IMR-90 (cell line): ENCODE measurements around the gene TMA7. TPM values are rescaled to one million over a fixed set of nuclear protein-coding genes. Genes with fewer than 3 reads are reported as not detected.

Experiments used
- ATAC-seq: fragments of 200-7000 bp; cut with Tn5 transposase; 2 replicates; pipeline ENCODE4 v1.9.1; 2020; ENCODE audit warnings: low read depth, mild to moderate bottlenecking, moderate library complexity
- BruUV-seq: library from RNA; stranded (reverse); fragments of 400-500 nt; replicated peaks from 2 replicates; lab custom pipeline; 2021; lab: Mats Ljungman, UMichigan
- CTCF ChIA-PET: fragments of 300-600 bp; formaldehyde crosslinking; extraction: SDS; loops from one replicate; lab custom pipeline; 2021; ENCODE audit warnings: antibody characterized with exemption; lab: Yijun Ruan, JAX
- POLR2A ChIA-PET: fragments of 300-600 bp; sonication (Branson Sonifier 250); formaldehyde crosslinking; loops from one replicate; lab custom pipeline; 2022; ENCODE audit warnings: antibody characterized with exemption; ENCODE audit not compliant: unreplicated experiment; lab: Charles Lee
- DNase-seq: peaks from one replicate; pipeline ENCODE4 v3.0.0; 2013
- H2AFZ ChIP-seq: replicated peaks from 2 replicates; pipeline ENCODE3; 2013; ENCODE audit warnings: low read length, mild to moderate bottlenecking; ENCODE audit not compliant: poor library complexity
- H2AK5ac ChIP-seq: 2 replicates; pipeline ENCODE4 v1.6.1; 2013; ENCODE audit warnings: low read depth, low read length, inconsistent platforms
- H2AK9ac ChIP-seq: replicated peaks from 2 replicates; pipeline ENCODE3; 2013; ENCODE audit warnings: mild to moderate bottlenecking, low read depth, low read length, moderate library complexity; ENCODE audit not compliant: poor library complexity
- H2BK120ac ChIP-seq: 2 replicates; pipeline ENCODE4 v1.6.1; 2013; ENCODE audit warnings: low read depth, low read length, inconsistent platforms
- H2BK15ac ChIP-seq: 3 replicates; pipeline ENCODE4 v1.6.1; 2013; ENCODE audit warnings: low read depth, low read length, inconsistent platforms
- H2BK20ac ChIP-seq: 2 replicates; pipeline ENCODE4 v1.6.1; 2013; ENCODE audit warnings: low read depth, mild to moderate bottlenecking, inconsistent platforms, low read length, moderate library complexity
- H2BK5ac ChIP-seq: 2 replicates; pipeline ENCODE4 v1.6.1; 2013; ENCODE audit warnings: mild to moderate bottlenecking, low read depth, low read length, inconsistent platforms; ENCODE audit not compliant: poor library complexity, severe bottlenecking
- H3K14ac ChIP-seq: replicated peaks from 2 replicates; pipeline ENCODE4 v1.6.1; 2013; ENCODE audit warnings: low read depth, low read length, inconsistent platforms
- H3K18ac ChIP-seq: 2 replicates; pipeline ENCODE4 v1.6.1; 2013; ENCODE audit warnings: low read depth, low read length, control low read depth
- H3K23ac ChIP-seq: 2 replicates; pipeline ENCODE4 v1.6.1; 2013; ENCODE audit warnings: low read depth, low read length, inconsistent platforms
- H3K27ac ChIP-seq: 2 replicates; pipeline ENCODE4 v1.5.1; 2013; ENCODE audit warnings: mild to moderate bottlenecking, control low read depth, low read length; ENCODE audit not compliant: insufficient read depth
- H3K27me3 ChIP-seq: 2 replicates; pipeline ENCODE4 v1.6.1; 2013; ENCODE audit warnings: low read length; ENCODE audit not compliant: control insufficient read depth, insufficient read depth
- H3K36me3 ChIP-seq: 2 replicates; pipeline ENCODE4 v1.6.1; 2013; ENCODE audit warnings: low read length, mixed read lengths; ENCODE audit not compliant: control insufficient read depth, insufficient read depth
- H3K4ac ChIP-seq: 2 replicates; pipeline ENCODE4 v1.6.1; 2013; ENCODE audit warnings: low read depth, low read length, inconsistent platforms
- H3K4me1 ChIP-seq: 2 replicates; pipeline ENCODE4 v1.6.1; 2013; ENCODE audit warnings: low read length, mixed read lengths; ENCODE audit not compliant: control insufficient read depth, insufficient read depth
- H3K4me2 ChIP-seq: 2 replicates; pipeline ENCODE4 v1.6.1; 2013; ENCODE audit warnings: low read depth, mild to moderate bottlenecking, control low read depth, low read length, moderate library complexity
- H3K4me3 ChIP-seq: 2 replicates; pipeline ENCODE4 v1.5.1; 2013; ENCODE audit warnings: low read depth, mild to moderate bottlenecking, control low read depth, low read length, moderate library complexity; ENCODE audit not compliant: insufficient read depth
- H3K56ac ChIP-seq: 2 replicates; pipeline ENCODE4 v1.6.1; 2013; ENCODE audit warnings: low read length, inconsistent platforms; ENCODE audit not compliant: insufficient read depth; ENCODE audit errors: extremely low read depth
- H3K79me1 ChIP-seq, 2 experiments: 2 replicates each; pipeline ENCODE4 v1.6.1; 2013; ENCODE audit warnings: low read length in 2 of 2, inconsistent platforms in 1 of 2, low read depth in 1 of 2
- H3K9ac ChIP-seq: 2 replicates; pipeline ENCODE4 v1.6.1; 2013; ENCODE audit warnings: low read depth, low read length, control low read depth
- H3K9me1 ChIP-seq: 2 replicates; pipeline ENCODE4 v1.6.1; 2013; ENCODE audit warnings: low read length, inconsistent platforms; ENCODE audit not compliant: insufficient read depth
- H3K9me3 ChIP-seq: 2 replicates; pipeline ENCODE4 v1.6.1; 2013; ENCODE audit warnings: low read length; ENCODE audit not compliant: control insufficient read depth, insufficient read depth
- H4K20me1 ChIP-seq: 2 replicates; pipeline ENCODE4 v1.6.1; 2013; ENCODE audit warnings: low read length, inconsistent platforms; ENCODE audit not compliant: insufficient read depth
- H4K5ac ChIP-seq: 2 replicates; pipeline ENCODE4 v1.6.1; 2013; ENCODE audit warnings: mild to moderate bottlenecking, low read depth, low read length, control low read depth
- H4K8ac ChIP-seq, 2 experiments: 2 replicates each; pipeline ENCODE4 v1.6.1; 2013; ENCODE audit warnings: low read depth in 2 of 2, low read length in 2 of 2, control low read depth in 1 of 2, inconsistent platforms in 1 of 2
- H4K91ac ChIP-seq: 2 replicates; pipeline ENCODE4 v1.6.1; 2013; ENCODE audit warnings: low read depth, low read length, inconsistent platforms; ENCODE audit not compliant: insufficient read depth
- BHLHE40 ChIP-seq: fragments of 150-350 bp; IDR thresholded peaks from 2 replicates; pipeline ENCODE4 v1.6.1; 2016; ENCODE audit warnings: mild to moderate bottlenecking, low read depth, low read length
- CEBPB ChIP-seq: IDR thresholded peaks from 2 replicates; pipeline ENCODE4 v1.6.1; 2012; ENCODE audit warnings: low read depth, low read length, improper control_type of control experiment
- FOS ChIP-seq: fragments of 150-350 bp; IDR thresholded peaks from 2 replicates; pipeline ENCODE4 v1.6.1; 2016; ENCODE audit warnings: low read depth, low read length
- MAFK ChIP-seq: IDR thresholded peaks from 2 replicates; pipeline ENCODE4 v1.6.1; 2012; ENCODE audit warnings: low read depth, low read length, improper control_type of control experiment
- MAZ ChIP-seq: IDR thresholded peaks from 2 replicates; pipeline ENCODE4 v1.6.1; 2012; ENCODE audit warnings: low read depth, mild to moderate bottlenecking, low read length, improper control_type of control experiment, moderate library complexity, borderline replicate concordance
- MXI1 ChIP-seq: IDR thresholded peaks from 2 replicates; pipeline ENCODE4 v1.6.1; 2012; ENCODE audit warnings: low read depth, mild to moderate bottlenecking, low read length, moderate library complexity, borderline replicate concordance
- RAD21 ChIP-seq: IDR thresholded peaks from 2 replicates; pipeline ENCODE4 v1.6.1; 2012; ENCODE audit warnings: low read length, improper control_type of control experiment
- RCOR1 ChIP-seq: IDR thresholded peaks from 2 replicates; pipeline ENCODE4 v1.6.1; 2012; ENCODE audit warnings: mild to moderate bottlenecking, low read length, improper control_type of control experiment; ENCODE audit not compliant: insufficient replicate concordance
- RFX5 ChIP-seq: IDR thresholded peaks from 2 replicates; pipeline ENCODE4 v1.8.0; 2012; ENCODE audit warnings: low read depth, mild to moderate bottlenecking, low read length, moderate library complexity
- USF2 ChIP-seq: fragments of 150-350 bp; IDR thresholded peaks from 2 replicates; pipeline ENCODE4 v1.6.1; 2017; ENCODE audit warnings: mild to moderate bottlenecking, antibody characterized with exemption, low read length, low read depth
- WGBS, 2 experiments: methylation state at CpG; one replicate each; pipeline versions ENCODE4 v1.1.5 to v1.1.7; 2013; ENCODE audit warnings: missing lambda C conversion rate in 2 of 2; ENCODE audit not compliant: insufficient read length in 1 of 2; ENCODE audit errors: extremely low coverage in 2 of 2; 5-methylcytosine and 5-hydroxymethylcytosine counted together
- dilution Hi-C: fragments of 300-500 bp; cut with HindIII; formaldehyde crosslinking; loops from one replicate; pipeline ENCODE4 v1.14.3; 2018; ENCODE audit warnings: low sequenced_read_pairs; ENCODE audit not compliant: unreplicated experiment
- in situ Hi-C: fragments of 300-500 bp; cut with MboI; formaldehyde crosslinking; loops from 3 replicates; pipeline ENCODE4 v1.14.3; 2019; ENCODE audit warnings: low sequenced_read_pairs, inconsistent platforms, mixed read lengths
- intact Hi-C: fragments of 100-400 bp; cut with micrococcal nuclease; formaldehyde crosslinking; loops from 2 replicates; pipeline ENCODE4 v1.10.0; 2022
- polyA plus RNA-seq, 3 experiments: library from polyadenylated mRNA; depleted of rRNA; stranded (reverse); fragments of >200 nt; gene quantifications; 2 replicates each; pipeline ENCODE4 v1.2.3, GENCODE V29; 2012; ENCODE audit warnings: low replicate concordance in 1 of 3
- total RNA-seq: library from RNA; depleted of rRNA; stranded (reverse); fragments of >200 nt; gene quantifications from 2 replicates; pipeline ENCODE4 v1.2.3, GENCODE V29; 2012

TMA7 gene
- total and polyA plus RNA-seq, 2 of the 4 experiments (the other 2 are of a cell fraction) = 81.9 to 240 TPM

GRCh38 chr3:48404440-48405342 lies 35.4 kb upstream of the TMA7 start:
- H3K9me3 ChIP-seq = no peaks in the 10 kb centered on the region
- no peak overlapping the region for H3K18ac ChIP-seq
- no peak for TF ChIP-seq MAZ
- TF ChIP-seq USF2 = no peak
- no peak for TF ChIP-seq BHLHE40
- no peak for TF ChIP-seq MAFK
- TF ChIP-seq RAD21 = no peak
- TF ChIP-seq FOS = no peak
- no peak for TF ChIP-seq RCOR1
- TF ChIP-seq RFX5 = no peak
- TF ChIP-seq MXI1 = no peak
- no peak for TF ChIP-seq CEBPB
- H4K8ac ChIP-seq = no peak overlapping the region
- ChIA-PET CTCF (no interaction called here), POLR2A (interaction anchor here (0.7 kb wide), 1 partner anchor 10 kb away, joined by 3 read pairs; no protein-coding TSS in a partner anchor)
- H3K79me1 ChIP-seq = no peaks in the 10 kb centered on the region
- no peak overlapping the region for H3K4me2 ChIP-seq
- H2BK15ac ChIP-seq = no peak overlapping the region
- H3K36me3 ChIP-seq = peaks cover 48% of the 10 kb centered on the region; the same call in 1 of the 2 replicates
- no peak overlapping the region for H2BK5ac ChIP-seq
- H3K4me3 ChIP-seq = no peak overlapping the region
- dilution Hi-C loops (no loop called here), in situ Hi-C loops (loop anchor here (5.0 kb wide), 1 partner anchor 33 kb away; no protein-coding TSS in a partner anchor), intact Hi-C loops (no loop called here)
- H3K27me3 ChIP-seq = no peaks in the 10 kb centered on the region
- H3K56ac ChIP-seq = no peak overlapping the region
- 89% methylated on average over 3 of the region's 21 CpGs; no CpG with 5 or more reads in 1 of the 2 experiments for WGBS, 2 experiments
- H2AK9ac ChIP-seq = no peak overlapping the region
- no peak overlapping the region for H2AK5ac ChIP-seq
- no peak overlapping the region for H2BK120ac ChIP-seq
- no peak overlapping the region for H4K91ac ChIP-seq
- no TSS peak for BruUV-seq
- H2AFZ ChIP-seq = no peak overlapping the region
- no peak overlapping the region for H3K27ac ChIP-seq
- H2BK20ac ChIP-seq = no peak overlapping the region
- H3K4ac ChIP-seq = no peak overlapping the region; the same call in 1 of the 2 replicates
- ATAC-seq (no peak), DNase-seq (no peak)
- peaks cover 7% of the 10 kb centered on the region for H3K4me1 ChIP-seq
- no peak overlapping the region for H3K14ac ChIP-seq
- H4K20me1 ChIP-seq = no peaks in the 10 kb centered on the region
- no peak overlapping the region for H4K5ac ChIP-seq
- H3K9ac ChIP-seq = no peak overlapping the region
- no peak overlapping the region for H3K23ac ChIP-seq
- peaks cover 7% of the 10 kb centered on the region; the same call in 1 of the 2 replicates for H3K9me1 ChIP-seq
